NCI-H2107 (cell line): ENCODE measurements around the gene PIMREG.

Source experiments
- DNase-seq: peaks from one replicate; lab custom pipeline; 2025; lab: John Stamatoyannopoulos, UW

Gene PIMREG

DNA sequence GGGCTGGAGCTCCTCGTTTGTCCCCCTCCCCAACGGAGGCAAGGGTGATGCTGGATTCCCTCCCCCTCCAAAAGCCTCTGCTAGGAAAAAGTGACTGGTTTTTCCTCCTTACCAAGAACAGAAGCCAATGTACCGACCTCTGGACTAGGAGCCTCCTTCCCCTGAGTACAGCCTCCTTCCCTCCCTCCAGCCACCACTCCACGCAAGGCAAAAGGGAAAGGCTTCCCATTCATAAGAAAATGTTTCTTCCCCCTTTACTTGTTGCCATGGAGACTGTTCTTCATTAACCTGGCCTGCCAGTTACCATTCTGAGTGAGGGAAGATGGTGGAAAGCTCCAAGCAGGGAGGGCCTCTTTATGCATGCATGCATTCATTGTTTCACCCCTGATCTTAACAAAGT, 4.3 kb upstream of the PIMREG start:
- DNase-seq = no peak

DNA sequence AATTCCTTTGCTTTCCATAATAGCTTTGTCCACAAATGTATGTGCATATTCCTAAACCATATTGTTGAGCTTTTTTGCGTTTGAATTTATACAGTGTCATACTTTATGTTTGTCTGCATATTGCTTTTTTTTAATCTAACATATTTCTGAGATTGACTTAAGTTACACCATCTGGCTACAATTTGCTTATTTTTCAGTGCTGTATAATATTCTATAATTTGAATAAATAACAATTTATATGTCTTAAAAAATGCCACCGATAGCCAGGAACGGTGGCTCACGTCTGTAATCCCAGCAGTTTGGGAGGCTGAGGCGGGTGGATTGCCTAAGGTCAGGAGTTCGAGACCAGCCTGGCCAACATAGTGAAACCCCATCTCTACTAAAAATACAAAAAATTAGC, 1.5 kb upstream of the PIMREG start:
- DNase-seq = no peak

DNA sequence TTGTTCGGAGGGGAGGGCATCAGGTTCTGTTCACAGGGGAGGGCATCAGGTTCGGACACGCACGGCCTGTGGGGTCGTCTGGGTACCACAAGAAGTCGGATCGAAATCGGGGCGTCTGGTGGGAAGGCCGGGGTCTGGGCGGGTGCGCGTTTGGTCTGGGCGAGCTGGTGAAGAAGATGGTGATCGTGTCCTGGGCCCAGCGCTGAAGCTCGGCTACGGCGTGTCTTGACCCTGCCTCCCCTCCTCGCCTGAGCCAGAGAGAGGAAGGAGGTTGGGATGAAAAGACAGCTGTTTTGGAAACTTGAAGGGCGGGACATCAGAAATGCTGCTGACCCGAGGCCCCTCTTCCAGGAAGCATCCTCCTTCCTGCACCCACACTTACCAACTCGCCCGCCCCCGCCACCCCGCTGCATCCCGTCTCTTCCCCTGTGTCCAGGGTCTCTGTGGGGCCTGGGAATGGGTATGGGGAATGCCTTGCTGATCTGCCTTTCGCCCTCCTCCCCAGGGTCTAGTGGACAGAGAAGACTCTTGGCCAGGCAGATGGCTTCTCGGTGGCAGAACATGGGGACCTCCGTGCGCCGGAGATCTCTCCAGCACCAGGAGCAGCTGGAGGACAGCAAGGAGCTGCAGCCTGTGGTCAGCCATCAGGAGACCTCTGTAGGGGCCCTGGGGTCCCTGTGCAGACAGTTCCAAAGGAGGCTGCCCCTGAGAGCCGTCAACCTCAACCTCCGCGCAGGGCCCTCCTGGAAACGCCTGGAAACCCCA, 498 bp downstream of the PIMREG start:
- no peak for DNase-seq

DNA sequence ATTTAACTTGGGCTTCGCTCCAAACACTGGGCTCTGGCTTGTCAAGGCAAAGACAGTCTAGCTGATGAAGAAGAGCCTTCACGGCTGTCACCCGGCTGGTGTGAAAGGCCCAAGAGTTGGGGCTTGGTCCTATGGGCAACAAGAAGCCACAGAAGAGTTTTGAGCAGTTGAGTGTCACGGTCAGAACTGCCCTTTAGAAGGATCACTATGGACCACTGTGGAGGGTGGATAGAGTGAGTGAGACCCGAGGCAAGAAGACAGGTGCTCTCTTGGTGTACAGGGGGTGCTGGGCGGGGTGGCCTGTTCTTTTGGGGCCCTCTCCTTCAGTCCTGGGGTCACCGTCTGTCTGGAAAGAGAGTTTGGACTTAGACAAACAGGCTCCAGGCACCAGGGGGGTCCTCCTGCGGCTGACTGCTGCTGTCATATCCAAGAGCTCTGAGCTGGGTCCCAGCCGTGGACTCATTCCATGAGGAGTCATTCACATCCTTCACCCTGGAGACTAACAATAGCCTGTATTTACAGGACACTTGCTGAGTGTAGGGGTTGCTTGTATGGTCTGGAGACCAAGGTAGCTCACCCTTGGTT, 2.4 kb downstream of the PIMREG start:
- DNase-seq = no peak

DNA sequence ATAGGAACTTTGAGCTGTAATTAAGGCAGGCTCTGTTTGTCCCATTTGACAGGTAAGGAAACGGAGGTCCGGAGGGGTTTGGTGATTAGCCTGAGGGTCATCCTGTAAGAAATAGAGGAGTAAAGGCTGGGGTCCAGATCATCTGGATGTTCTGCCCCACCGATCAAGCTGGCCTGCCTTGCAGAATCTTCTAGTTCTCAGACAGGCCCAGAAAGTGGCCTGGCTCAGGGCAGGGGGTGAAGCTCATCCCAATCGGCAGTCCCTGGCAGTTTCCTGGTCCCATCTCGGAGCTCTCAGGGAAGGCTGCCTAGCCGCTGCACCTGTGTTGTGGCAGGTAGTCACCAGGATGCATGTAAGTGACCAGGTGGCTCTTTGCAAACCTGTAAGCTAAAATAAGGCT, 4.2 kb downstream of the PIMREG start:
- no peak for DNase-seq

DNA sequence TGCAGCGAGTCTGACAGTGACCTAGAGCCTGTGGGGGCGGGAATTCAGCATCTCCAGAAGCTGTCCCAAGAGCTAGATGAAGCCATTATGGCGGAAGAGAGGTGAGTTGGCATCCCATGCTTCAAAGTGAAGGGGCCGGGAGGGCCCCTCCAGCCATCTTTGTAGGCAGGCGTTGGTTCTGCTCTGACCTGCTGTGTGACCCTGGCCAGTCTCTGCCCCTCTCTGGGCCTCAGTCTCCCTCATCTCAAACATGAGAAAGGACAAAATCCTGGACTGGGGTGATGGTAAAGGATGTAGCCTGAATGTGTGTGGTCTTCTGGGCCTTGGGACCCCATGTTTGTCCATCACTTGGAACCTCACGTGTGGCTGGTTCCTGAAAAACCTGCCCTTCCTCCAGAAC, 5.1 kb downstream of the PIMREG start:
- DNase-seq = no peak

DNA sequence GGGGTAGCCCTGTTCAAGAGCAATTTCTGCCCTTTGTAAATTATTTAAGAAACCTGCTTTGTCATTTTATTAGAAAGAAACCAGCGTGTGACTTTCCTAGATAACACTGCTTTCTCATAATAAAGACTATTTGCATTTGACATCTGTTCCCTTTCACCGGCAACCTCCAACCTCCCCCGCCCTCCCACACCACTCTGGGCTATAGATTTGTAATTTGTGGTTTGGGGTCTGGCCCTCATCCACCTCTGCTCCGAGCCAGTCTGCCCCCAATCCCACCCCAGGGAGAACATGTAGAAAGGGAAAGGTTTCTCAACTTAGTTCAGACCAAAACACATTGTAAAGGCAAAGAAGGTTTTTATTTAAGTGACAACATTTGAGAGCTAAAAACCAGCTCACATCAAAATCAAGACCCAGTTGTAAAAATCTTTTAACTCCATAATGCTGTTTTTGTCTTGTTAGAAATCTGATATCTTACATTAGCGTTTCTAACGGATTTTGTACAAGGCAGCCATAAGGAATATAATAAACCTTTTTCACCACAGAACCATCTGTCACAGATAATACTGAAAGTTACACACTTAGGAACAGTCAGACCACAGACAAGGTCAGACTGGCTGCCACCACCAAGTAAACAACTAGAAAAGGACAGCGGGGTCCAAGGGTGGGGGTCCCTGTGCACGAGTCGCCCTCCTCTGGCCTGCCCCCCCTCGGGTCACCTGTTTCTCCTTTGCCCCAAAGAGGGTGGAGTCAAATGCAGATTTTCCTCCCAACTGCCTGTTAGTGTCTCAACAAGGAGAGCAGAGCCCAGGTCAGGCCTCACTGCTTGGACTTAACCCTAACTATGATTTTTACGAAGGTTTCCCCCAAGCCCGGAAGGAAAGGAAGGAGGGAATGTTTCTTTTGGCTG, 6.9 kb downstream of the PIMREG start:
- no peak for DNase-seq

DNA sequence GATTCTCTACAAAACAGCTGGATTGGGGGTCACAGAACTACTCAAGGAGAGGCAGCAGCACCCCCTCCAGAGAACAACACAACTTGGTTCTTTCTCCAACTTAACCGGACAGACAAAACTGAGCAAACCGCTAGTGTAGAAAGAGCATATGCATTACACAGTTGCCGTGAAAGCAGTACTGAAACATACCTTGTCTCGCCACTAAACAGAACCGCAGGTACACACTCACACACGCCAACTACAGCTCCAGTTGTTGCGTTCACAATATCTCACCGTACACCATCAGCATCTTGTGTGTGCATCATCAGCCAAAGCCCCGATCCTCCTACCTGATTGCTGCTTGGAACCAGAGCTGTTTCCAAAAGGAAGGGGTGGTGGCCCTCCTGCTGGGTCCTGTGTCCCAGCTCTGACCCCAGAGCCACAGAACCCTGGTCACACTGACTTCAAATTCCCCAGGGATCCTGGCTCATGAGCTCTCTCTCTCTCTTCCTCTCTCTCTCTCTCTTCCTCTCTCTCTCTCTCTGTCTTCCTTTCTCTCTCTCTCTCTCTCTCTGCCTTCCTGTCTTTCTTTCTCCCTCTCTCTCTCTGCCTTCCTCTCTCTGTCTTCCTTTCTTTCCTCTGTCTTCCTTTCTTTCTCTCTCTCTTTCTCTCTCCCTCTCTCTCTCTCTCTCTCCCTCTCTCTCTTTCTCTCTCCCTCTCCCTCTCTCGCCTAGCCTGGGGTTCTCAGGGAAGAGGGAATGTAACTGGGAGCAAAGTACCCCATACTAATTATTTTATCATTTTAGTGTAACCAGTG, 8.4 kb downstream of the PIMREG start:
- DNase-seq = no peak

DNA sequence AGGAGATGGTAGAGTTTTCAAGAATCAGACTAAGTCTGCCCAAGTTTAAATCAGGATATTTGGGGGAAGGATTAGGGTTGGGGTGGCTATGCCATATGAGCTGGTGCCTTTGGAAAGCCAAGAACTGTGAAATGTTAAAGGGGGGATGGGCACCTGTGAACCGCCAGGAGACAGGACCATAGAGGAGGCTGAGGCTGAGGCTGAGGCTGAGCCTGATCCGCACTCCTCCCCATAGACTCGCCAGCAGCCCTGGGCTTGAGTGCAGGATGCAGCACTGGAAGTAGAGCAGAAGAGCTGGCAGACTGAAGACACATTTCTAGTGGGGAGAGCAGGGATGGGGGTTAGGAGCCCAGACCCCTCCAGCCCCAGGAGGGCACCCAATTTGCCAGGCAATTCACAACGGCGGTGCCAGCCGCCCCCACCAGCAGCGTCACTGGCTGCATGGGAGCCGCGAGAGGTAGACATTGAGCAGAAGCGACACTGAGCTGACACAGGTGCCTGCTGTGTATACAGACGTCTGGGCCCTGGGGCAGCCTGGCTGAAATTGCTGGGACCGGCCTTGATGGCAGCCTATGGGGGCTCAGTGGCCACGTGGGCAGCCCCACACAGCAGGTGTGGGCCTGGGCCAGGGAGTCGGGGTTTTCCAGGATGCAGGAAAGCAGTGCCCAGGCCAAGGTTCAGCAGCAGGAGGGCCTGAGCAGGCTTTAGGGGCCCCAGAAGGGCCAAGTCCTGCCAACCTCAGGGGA, 9.2 kb downstream of the PIMREG start:
- DNase-seq = no peak

DNA sequence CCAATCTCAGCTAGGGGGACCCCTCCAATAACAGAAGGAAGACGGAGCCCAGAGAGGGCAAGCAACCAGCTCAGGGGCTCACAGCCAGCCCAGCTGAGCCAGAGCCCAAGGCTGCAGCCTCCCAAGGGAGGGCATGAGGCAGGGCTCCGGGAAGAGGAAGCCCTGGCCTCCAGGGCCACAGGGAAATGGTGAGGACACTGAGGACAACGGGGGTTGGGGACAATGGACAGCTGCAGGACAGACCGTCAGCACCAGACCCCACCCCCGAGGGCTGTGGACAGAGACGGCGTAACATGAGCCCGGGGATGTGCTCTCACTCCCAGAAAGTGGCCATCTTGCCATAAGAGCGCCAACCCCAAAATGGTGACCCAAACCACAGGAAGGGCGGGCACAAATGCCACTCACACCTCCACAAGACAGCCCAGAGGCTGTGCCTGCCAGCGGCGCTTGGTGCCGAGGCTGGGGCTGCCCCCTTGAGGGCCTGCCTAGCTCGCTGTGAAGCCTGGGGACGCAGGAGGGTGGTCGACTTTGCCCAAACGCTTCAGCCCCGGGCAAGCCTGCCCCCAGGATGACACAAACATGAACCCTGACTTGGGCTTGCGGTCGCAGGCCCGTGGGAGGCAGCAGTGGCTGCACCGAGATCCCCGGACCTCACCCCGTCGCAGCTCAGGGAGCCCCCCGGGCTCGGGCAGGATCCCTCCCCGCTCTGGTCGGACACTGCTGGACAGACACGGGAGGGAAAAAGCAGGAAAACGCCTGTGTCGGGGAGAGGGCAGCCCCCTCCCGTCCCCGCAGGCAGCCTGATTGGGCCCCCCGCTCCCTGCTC, 10.5 kb downstream of the PIMREG start:
- DNase-seq = no peak

DNA sequence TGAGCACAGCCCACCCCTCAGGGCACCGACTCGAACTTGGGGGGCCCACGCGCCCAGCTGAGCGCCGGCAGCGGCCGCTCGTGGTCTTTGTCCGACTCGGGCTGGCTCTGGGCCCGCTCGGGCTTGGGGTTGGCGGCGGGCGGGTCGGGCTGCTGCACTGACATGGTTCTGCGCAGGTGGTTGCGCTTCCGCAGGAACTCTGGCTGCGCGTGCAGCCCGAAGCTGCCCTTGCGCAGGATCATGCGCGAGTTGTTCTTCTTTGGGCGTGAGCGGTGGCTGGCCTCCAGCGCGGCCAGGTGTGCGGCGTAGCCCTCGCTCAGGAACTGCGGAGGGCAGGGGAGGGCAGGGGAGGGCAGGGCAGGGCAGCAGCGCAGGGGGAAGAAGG, 11.1 kb downstream of the PIMREG start:
- no peak for DNase-seq

DNA sequence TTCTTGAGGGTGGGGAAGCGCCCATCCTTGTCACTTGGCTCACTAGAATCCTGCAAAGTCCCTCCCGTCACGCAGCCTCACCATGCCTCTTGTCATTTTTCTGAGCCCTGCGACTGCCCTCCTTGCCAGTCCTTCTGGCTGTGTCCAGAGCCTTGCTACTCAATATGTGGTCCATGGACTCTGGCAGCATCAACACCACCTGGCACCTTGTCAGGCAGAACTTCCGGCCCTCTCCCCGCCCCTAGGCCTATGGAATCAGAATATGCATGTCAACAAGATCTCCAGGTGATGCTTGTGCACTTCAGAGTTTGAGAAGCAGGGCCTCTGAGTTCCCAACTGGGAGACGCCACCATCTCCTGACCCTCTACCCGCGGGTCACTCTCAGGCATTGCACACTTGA, 12.1 kb downstream of the PIMREG start:
- DNase-seq = no peak

DNA sequence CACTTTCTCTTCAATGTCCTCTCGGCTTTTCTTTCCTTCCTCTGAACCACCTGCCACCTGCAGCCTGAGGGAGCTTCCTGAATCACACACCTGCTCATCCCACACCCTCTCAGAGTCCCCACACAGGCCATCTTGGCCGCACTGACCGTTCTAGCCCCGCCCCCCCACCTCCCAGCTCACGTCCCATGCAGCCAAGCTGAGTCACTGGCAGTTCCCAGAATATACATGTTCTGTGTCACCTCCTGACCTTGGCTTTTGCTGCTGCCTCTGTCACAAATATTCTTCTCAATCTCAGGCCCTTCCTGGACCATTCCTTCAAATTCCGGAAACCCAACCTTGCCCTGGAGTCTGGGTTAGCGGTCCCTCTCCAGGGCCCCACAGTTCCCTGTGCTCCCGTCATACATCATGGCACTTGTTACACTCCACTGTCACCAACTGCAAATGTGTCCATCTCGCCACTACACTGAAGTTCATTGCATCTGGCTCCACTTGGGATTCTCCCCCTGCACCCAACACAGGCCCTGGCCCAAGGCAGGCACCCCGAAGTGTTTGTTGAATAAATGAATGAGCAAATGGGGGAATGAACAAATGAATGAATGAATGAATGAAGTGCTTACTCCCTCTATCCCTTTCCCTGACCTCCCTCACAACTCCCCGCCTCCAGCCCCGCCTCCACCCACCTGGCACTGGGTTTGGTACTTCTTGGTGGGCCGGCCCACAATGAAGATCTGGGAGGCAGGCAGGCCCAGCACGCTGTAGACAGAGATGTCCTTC, 12.8 kb downstream of the PIMREG start:
- no peak for DNase-seq

DNA sequence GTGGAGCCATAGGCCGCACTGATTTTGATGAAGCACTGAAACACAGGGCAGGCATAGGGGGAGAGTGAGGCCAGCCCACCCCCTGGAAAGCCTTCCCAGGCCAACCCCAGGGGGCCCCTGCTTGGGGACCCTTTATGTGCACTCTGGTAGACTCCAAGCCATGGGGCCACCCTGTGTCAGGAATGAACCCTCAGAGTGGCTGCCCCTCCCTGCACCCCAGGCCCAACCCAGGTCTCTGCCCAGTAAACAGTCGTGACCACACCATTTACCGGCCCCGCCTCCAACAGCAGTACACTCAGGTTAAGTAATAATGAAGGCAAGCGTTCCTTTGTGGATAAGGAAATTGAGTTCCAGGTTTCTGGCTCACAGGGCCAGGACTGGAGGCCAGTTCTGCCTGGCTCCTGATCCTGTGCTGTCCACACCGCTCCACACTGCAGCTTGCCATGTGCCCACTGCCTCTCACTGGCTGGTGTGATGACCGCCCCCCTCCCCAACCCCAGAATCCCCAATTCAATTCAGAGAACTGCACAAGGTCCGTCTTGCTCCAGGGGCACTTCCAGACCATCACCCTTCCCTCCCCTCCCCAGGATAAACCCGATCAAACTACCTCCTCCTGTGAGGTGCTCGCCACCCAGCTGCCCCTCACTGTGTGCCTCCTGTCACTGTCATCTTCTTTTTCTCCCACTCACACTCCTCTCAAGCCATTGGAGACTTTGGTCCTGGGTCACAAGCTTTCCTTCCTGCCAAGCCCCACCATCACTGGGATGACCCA, 13.6 kb downstream of the PIMREG start:
- DNase-seq = no peak

DNA sequence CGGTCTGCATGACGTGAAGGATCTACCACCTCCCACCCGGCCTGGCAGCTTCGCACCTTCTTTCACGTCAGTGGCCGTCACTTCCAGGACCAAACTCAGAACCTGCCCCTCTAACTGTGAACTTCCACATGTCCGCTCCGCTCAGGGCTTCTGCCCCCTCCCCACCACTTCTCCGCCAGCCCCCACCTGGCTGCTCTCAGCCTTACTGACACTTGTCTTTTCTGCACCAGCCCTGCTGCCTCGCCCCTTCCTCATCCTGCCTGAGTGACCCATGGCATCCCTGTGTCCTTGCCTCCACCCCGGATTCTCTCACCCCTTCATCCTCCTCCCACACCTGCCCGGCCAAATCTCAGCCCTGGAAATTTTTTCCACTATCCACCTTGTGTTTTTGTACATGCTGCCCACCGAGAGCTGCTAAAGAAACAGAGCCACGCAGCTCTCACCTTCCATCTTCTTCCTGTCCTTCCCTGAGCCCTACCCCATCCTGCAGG, 14.2 kb downstream of the PIMREG start:
- no peak for DNase-seq

DNA sequence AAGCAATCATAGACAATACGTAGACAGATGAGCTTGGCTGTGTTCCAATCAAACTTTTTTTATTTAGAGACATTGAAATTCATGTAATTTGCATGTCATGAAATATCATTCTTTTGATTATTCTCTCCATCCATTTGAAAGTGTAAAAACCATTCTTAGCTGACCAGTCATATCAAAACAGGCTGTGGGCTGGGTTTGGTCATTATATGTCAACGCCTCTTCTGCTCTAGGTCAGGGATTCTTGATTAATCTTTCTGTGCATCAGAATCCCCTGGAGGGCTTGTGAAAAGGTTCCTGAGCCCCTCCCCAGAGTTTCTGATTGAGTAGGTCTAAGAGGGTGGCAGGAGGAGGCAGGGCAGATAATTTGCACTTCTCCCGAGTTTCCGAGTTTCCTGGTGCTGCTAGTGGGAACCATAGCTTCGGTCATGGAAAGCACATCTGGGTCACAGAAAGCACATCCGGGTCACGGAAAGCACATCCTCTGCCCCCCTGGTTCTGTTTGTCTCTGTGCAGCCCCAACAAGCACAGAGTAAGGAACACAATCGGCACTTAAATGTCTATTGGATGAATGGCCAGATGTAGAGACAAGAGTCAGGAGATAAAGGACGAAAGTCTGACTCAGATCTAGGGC, 16.4 kb downstream of the PIMREG start:
- DNase-seq = no peak

DNA sequence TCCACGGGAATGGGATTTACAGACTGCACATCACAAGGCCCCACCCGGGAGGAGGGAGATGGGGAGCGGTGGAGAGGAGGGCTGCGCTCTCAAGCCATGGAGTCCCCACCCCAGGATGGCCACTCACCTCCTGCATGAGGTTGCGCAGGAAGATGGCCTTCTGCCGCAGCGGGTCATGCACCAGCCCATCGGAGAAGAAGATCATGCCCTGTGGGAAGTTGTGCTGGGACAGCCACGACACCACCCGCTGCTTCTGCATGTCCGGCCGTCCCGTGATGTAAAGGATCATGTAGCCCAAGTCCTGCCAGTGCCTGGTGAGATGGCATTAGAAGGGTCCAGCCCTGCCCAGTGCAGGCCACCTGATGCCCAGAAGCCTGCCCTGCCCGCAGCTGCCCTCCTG, 17.0 kb downstream of the PIMREG start:
- no peak for DNase-seq

DNA sequence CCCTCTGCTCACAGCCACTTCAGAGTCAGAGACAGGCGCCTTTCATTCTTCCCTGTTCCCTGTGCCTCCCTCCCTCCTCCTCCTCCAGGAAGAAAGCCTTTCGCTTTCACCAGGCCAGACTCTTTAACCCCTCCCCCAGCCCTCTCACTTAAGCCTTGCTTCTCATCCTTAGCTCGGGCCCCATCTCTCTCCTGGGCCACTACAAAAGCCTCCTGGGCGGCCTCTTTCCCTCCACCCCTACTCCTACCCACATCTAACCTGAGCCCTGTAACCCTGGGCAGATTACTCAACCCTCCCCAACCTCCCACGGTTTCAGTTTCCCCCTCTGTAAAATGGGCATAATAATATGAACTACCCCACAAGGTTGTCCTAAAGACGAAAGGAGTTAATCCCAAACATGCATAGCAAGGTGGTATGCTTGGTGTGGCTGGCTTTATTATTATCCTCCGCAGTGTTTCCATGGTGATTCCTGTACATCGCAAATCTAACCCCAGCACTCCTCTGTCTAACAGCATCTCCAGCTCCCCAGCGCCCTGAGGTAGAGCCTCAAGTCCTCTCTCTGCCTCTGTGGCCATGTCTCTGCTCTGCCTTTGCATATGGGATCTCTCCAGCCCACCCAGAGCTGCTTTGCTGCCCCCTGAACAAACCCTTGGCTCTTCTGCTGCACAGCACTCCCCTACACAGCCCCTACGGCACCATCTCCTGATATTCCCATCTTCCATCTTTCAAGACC, 17.7 kb downstream of the PIMREG start:
- DNase-seq = no peak
